Tibial nerve (tissue), 4 donors: ENCODE data around the gene ITGA11. TPM values are rescaled to one million over a fixed set of nuclear protein-coding genes. Genes with fewer than 3 reads are reported as not detected.

ENCODE experiments used
- DNase-seq, 2 donors: peaks; one replicate each; pipeline ENCODE4 v3.0.0-alpha.2; 2019; ENCODE audit warnings: low spot score in 2 of 2
- H3K27ac ChIP-seq, 4 donors: fragments of 200-600 bp; sonication (generic) in 3 of 4; one replicate each; pipeline ENCODE4 v1.5.1; 2017 to 2019; ENCODE audit warnings: mild to moderate bottlenecking in 1 of 4
- H3K27me3 ChIP-seq, 2 donors: fragments of 200-600 bp; sonication (generic) in 1 of 2; one replicate each; pipeline versions ENCODE4 v1.5.1 to v1.6.0; 2017 to 2019
- H3K36me3 ChIP-seq, 3 donors: fragments of 200-600 bp; sonication (generic); one replicate each; pipeline ENCODE4 v1.5.1; 2018 to 2019
- H3K4me1 ChIP-seq, 4 donors: fragments of 200-600 bp; sonication (generic) in 3 of 4; one replicate each; pipeline ENCODE4 v1.5.1; 2017 to 2019
- H3K4me3 ChIP-seq, 4 donors: fragments of 200-600 bp; sonication (generic) in 3 of 4; one replicate each; pipeline ENCODE4 v1.5.1; 2017 to 2019; ENCODE audit warnings: mild to moderate bottlenecking in 1 of 4, moderate library complexity in 1 of 4
- H3K9me3 ChIP-seq, 4 donors: fragments of 200-600 bp; sonication (generic) in 3 of 4; one replicate each; pipeline ENCODE4 v1.5.1; 2017 to 2019
- CTCF ChIP-seq, 5 experiments: fragments of 200-600 bp in 3 of 5; fragments of 450-650 bp in 2 of 5; sonication (generic) in 3 of 5; IDR thresholded peaks; one replicate each; pipeline ENCODE4 v1.5.1; 2016 to 2019; ENCODE audit warnings: antibody characterized with exemption in 5 of 5, mild to moderate bottlenecking in 3 of 5, moderate library complexity in 2 of 5
- EP300 ChIP-seq, 2 donors: sonication (generic); formaldehyde crosslinking; IDR thresholded peaks; one replicate each; pipeline ENCODE4 v1.6.1; 2017; ENCODE audit warnings: antibody characterized with exemption in 2 of 2, mild to moderate bottlenecking in 1 of 2
- POLR2A ChIP-seq, 2 donors: fragments of 450-650 bp; IDR thresholded peaks; one replicate each; pipeline ENCODE4 v1.6.1; 2017; ENCODE audit warnings: antibody characterized with exemption in 2 of 2, mild to moderate bottlenecking in 2 of 2, moderate library complexity in 2 of 2
- whole genome bisulfite sequencing, 2 donors: methylation state at CpG; one replicate each; pipeline ENCODE4 v1.1.5; 2018; 5-methylcytosine and 5-hydroxymethylcytosine counted together
- total RNA-seq, 4 donors: library from RNA; depleted of rRNA; stranded (reverse); fragments of >200 nt; gene quantifications; one replicate each; pipeline ENCODE4 v1.1.0, GENCODE V29; 2016

ITGA11 gene
- total RNA-seq, 4 donors from 2014 or later: 2.7 to 12.1 (median 6.9) TPM

GRCh38 chr15:68322796-68323195 is 109.2 kb downstream of the ITGA11 start:
- whole genome bisulfite sequencing, 2 donors: 74 to 87% methylated on average over 8 to 9 of the region's 9 CpGs
- Histone ChIP-seq H3K4me1 (no peaks in the 10 kb centered on the region), H3K36me3 (no peaks in the 10 kb centered on the region), H3K4me3 (no peak overlapping the region), H3K9me3 (no peaks in the 10 kb centered on the region), H3K27ac (no peak overlapping the region), H3K27me3 (no peaks in the 10 kb centered on the region)
- TF ChIP-seq POLR2A (IDR thresholded peaks at IDR 0.05) (no peak), CTCF (IDR thresholded peaks at IDR 0.05) (no peak), EP300 (IDR thresholded peaks at IDR 0.05) (no peak)
- no peak for DNase-seq

GRCh38 chr15:68321229-68321628 is 110.7 kb downstream of the ITGA11 start:
- H3K36me3 ChIP-seq: no peaks in the 10 kb centered on the region
- TF ChIP-seq CTCF (IDR thresholded peaks at IDR 0.05): no peak
- no peak for TF ChIP-seq POLR2A (IDR thresholded peaks at IDR 0.05)
- TF ChIP-seq EP300 (IDR thresholded peaks at IDR 0.05): no peak
- no peak overlapping the region for H3K4me3 ChIP-seq
- DNase-seq: no peak
- H3K4me1 ChIP-seq: peaks cover 0 to 2% (median 0%) of the 10 kb centered on the region in 4 donors
- no peaks in the 10 kb centered on the region for H3K9me3 ChIP-seq
- 59 to 86% methylated on average over 7 of the region's 7 CpGs for WGBS, 2 donors
- no peaks in the 10 kb centered on the region for H3K27me3 ChIP-seq
- no peak overlapping the region for H3K27ac ChIP-seq

DNA sequence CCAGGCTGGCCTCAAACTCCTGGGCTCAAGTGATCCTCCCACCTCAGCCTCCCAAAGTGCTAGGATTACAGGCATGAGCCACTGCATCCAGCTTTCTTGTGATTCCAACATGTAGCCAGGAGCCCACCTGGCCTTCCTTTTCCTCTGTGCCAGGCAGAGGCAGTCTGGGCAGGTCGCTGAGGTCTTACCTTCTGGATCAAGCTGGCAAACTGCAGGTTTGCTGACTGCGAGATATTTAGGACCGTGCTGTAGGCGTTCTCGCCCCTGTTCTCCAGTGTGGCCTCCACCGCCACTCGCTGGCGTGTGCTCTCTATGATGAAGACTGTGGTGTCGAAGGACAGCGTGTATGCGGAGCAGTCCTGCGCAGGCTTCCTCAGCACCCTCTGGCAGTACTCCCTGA is 112.0 kb downstream of the ITGA11 start:
- Histone ChIP-seq H3K36me3 (no peaks in the 10 kb centered on the region), H3K4me3 (no peak overlapping the region), H3K27ac (no peak overlapping the region), H3K9me3 (no peaks in the 10 kb centered on the region), H3K27me3 (no peaks in the 10 kb centered on the region), H3K4me1 (peaks cover 0 to 14% (median 3%) of the 10 kb centered on the region in 4 donors)
- TF ChIP-seq POLR2A (IDR thresholded peaks at IDR 0.05) (no peak), CTCF (IDR thresholded peaks at IDR 0.05) (no peak), EP300 (IDR thresholded peaks at IDR 0.05) (no peak)
- 97% methylated on average over 12 of the region's 12 CpGs for WGBS, 2 donors
- no peak for DNase-seq

GRCh38 chr15:68318931-68319909 is 112.7 kb downstream of the ITGA11 start:
- DNase-seq: no peak
- Histone ChIP-seq H3K27ac (no peak overlapping the region), H3K4me1 (peaks cover 0 to 16% (median 3%) of the 10 kb centered on the region in 4 donors), H3K4me3 (no peak overlapping the region), H3K27me3 (no peaks in the 10 kb centered on the region), H3K9me3 (no peaks in the 10 kb centered on the region), H3K36me3 (no peaks in the 10 kb centered on the region)
- WGBS, 2 donors: 80 to 82% methylated on average over 15 to 18 of the region's 18 CpGs
- TF ChIP-seq CTCF (IDR thresholded peaks at IDR 0.05) (no peak), POLR2A (IDR thresholded peaks at IDR 0.05) (no peak), EP300 (IDR thresholded peaks at IDR 0.05) (no peak)
